GM12864 (cell line): Measurements from ENCODE around the gene SPZ1.
"Not testable (repeated sequence)": the region's sequence is repeated elsewhere in the genome, so short reads cannot be mapped to it uniquely, and the experiment has no call there.

Experiments
- DNase-seq: peaks from one replicate; pipeline ENCODE4 v3.0.0-alpha.2; 2011; ENCODE audit warnings: low read depth
- H3K4me3 ChIP-seq: 2 replicates; pipeline ENCODE4 v1.5.1; 2011; ENCODE audit warnings: mild to moderate bottlenecking, low read depth, low read length, control low read depth
- CTCF ChIP-seq: IDR thresholded peaks from 2 replicates; pipeline ENCODE4 v1.5.1; 2011; ENCODE audit warnings: low read depth, mild to moderate bottlenecking, moderate library complexity, low read length, control low read depth, inconsistent platforms; ENCODE audit errors: missing control alignments

Gene SPZ1

GRCh38 chr5:80284720-80285119, 35.1 kb upstream of the SPZ1 start:
- H3K4me3 ChIP-seq = no peak overlapping the region
- DNase-seq = no peak
- TF ChIP-seq CTCF = no peak

DNA sequence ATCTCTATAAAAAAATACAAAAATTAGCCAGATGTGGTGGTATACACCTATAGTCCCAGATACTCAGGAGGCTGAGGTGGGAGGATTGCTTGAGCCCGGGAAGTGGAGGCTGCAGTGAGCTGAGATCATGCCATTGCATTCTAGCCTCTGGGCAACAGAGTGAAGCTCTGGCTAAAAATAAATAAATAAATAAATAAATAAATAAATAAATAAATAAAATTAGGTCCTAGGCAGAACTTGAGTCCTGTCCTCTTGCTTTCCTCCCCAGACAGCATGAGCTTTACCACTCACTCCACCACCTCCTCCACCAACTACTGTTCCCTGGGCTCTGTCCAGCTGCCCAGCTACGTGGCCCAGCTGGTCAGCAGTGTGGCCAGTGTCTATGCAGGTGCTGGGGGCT, 31.6 kb upstream of the SPZ1 start:
- no peak overlapping the region for H3K4me3 ChIP-seq
- no peak for DNase-seq
- no peak for TF ChIP-seq CTCF

DNA sequence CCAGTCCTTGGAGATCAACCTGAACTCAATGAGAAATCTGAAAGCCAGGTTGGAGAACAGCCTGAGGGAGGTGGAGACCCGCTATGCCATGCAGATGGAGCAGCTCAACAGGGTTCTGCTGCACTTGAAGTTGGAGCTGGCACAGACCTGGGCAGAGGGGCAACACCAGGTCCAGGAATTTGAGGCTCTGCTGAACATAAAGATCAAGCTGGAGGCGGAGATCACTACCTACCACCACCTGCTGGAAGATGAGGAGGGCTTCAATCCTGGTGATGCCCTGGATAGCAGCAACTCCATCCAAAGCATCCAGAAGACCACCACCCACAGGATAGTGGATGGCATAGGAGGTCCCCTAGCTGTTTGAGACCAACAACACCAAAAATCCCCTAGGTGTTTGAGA, 30.5 kb upstream of the SPZ1 start:
- no peak for DNase-seq
- no peak overlapping the region for H3K4me3 ChIP-seq
- no peak for TF ChIP-seq CTCF

GRCh38 chr5:80291761-80292160, 28.0 kb upstream of the SPZ1 start:
- DNase-seq = no peak
- no peak for TF ChIP-seq CTCF
- H3K4me3 ChIP-seq = no peak overlapping the region

DNA sequence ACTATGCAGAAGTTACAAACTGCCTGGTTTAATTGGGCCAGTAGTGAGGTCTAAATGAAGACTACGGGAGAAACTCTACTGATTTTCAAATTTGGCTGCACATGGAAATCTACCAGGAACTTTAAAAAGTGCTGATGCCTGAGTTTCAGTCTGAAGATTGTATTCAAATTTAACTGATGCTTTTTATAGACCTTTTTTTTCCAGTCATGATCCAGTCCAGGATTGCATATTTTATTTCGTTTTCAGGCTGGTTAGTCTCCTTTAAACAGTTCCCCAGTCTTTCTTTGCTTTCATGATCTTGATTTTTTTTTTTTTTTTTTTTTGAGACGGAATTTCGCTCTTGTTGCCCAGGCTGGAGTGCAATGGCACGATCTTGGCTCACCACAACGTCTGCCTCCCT, 23.7 kb upstream of the SPZ1 start:
- no peak for DNase-seq
- no peak overlapping the region for H3K4me3 ChIP-seq
- TF ChIP-seq CTCF = no peak

- DNase-seq = no peak
- no peak overlapping the region for H3K4me3 ChIP-seq
- no peak for TF ChIP-seq CTCF
Observed at GRCh38 chr5:80299601-80300000, 20.2 kb upstream of the SPZ1 start.

DNA sequence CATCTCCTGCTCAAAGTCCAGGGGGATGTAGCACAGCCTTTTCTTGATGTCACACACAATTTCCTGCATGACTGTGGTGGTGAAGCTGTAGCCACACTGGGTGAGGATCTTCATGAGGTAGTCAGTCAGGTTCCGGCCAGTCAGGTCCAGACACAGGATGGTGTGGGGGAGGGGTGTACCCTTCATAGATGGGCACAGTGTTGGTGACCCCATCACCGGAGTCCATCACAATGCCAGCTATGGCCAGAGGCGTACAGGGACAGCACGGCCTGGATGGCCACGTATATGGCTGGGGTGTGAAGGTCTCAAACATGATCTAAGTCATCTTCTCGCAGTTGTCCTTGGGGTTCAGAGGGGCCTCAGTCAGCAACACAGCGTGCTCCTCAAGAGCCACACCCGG, 19.7 kb upstream of the SPZ1 start:
- no peak for DNase-seq
- no peak for TF ChIP-seq CTCF
- no peak overlapping the region for H3K4me3 ChIP-seq

DNA sequence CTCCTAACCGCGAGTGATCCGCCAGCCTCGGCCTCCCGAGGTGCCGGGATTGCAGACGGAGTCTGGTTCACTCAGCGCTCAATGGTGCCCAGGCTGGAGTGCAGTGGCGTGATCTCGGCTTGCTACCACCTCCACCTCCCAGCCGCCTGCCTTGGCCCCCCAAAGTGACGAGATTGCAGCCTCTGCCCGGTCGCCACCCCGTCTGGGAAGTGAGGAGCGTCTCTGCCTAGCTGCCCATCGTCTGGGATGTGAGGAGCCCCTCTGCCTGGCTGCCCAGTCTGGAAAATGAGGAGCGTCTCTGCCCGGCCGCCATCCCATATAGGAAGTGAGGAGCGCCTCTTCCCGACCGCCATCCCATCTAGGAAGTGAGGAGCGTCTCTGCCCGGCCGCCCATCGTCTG, 19.0 kb upstream of the SPZ1 start:
- not testable (repeated sequence) for H3K4me3 ChIP-seq, DNase-seq

- not testable (repeated sequence) for H3K4me3 ChIP-seq, DNase-seq
Observed at GRCh38 chr5:80301342-80301741, 18.5 kb upstream of the SPZ1 start.
